Activated T-helper 17 cell treated with anti-CD3 and anti-CD28 coated beads, Interleukin-2, amount 50 U/mL, for 72 hours (primary cell): ENCODE results near the gene FAM110D. TPM values are rescaled to one million over a fixed set of nuclear protein-coding genes. Genes with fewer than 3 reads are reported as not detected.

Experiments
- ATAC-seq: fragments of 150-1000 bp; cut with Tn5 transposase; replicated peaks from 2 replicates; pipeline ENCODE4 v1.10.0; 2021; ENCODE audit warnings: mild to moderate bottlenecking, moderate library complexity
- H3K27ac Mint-ChIP-seq: one replicate; pipeline ENCODE4 v1.8.0; 2022; ENCODE audit warnings: mixed read lengths
- H3K27me3 Mint-ChIP-seq: one replicate; pipeline ENCODE4 v1.8.0; 2022; ENCODE audit warnings: mixed read lengths
- H3K36me3 Mint-ChIP-seq: one replicate; pipeline ENCODE4 v1.8.0; 2022; ENCODE audit warnings: low read depth, mild to moderate bottlenecking, mixed read lengths
- H3K4me1 Mint-ChIP-seq: one replicate; pipeline ENCODE4 v1.8.0; 2022; ENCODE audit warnings: mixed read lengths
- H3K4me3 Mint-ChIP-seq: one replicate; pipeline ENCODE4 v1.8.0; 2022; ENCODE audit warnings: mild to moderate bottlenecking, mixed read lengths
- H3K9me3 Mint-ChIP-seq: one replicate; pipeline ENCODE4 v1.8.0; 2022; ENCODE audit warnings: mixed read lengths
- total RNA-seq, 2 donors: library from RNA; stranded (reverse); gene quantifications; one replicate each; pipeline ENCODE4 v1.2.3, GENCODE V29; 2022

Gene FAM110D
- total RNA-seq, 2 donors from 2014 or later: not detected

DNA sequence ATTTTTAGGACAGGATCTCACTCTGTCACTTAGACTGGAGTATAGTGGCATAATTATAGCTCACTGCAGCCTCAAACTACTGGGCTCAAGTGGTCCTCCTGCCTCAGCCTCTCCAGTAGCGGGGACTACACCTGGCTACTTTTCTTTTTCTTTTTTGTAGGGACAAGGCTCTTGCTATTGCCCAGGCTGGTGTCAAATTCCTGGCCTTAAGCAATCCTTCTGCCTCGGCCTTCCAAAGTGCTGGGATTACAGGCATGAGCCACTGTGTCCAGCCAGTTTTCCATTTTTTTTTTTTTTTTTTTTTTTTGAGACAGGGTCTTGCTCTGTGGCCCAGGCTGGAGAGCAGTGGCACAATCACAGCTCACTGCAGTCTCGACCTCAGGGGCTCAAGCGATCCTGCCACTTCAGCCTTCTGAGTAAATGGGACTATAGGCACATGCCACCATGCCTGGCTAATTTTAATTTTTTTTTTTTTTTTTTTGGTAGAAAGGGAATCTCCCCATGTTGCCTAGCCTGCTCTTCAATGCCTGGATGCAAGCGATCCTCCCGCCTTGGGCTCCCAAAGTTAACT, 54.5 kb downstream of the FAM110D start:
- Mint-ChIP-seq H3K9me3 (no peaks in the 10 kb centered on the region), H3K27me3 (no peaks in the 10 kb centered on the region), H3K36me3 (no peaks in the 10 kb centered on the region), H3K27ac (no peak overlapping the region), H3K4me3 (no peak overlapping the region), H3K4me1 (no peaks in the 10 kb centered on the region)
- no peak for ATAC-seq

Other genes starting within 250 kb of the FAM110D start
- gene PAFAH2, start 161.0 kb upstream of the FAM110D start, total RNA-seq: 1 to 10 TPM; 8.1 to 8.3 TPM
- not detected for gene EXTL1, start 137.3 kb upstream of the FAM110D start, total RNA-seq
- not detected for gene SLC30A2, start 113.0 kb upstream of the FAM110D start, total RNA-seq
- not detected for gene TRIM63, start 91.4 kb upstream of the FAM110D start, total RNA-seq
- 10 to 100 TPM; 11.2 to 12.3 TPM for gene PDIK1L, start 47.3 kb upstream of the FAM110D start, total RNA-seq
- gene C1orf232, start 9.9 kb downstream of the FAM110D start, total RNA-seq: not detected
- 10 to 100 TPM; 20.4 to 52.4 TPM for gene ZNF593, start 10.8 kb downstream of the FAM110D start, total RNA-seq
- gene ZNF593OS, start 12.8 kb downstream of the FAM110D start, total RNA-seq: not detected
- 1 to 10 TPM; 2.9 to 4.6 TPM for gene CNKSR1, start 18.4 kb downstream of the FAM110D start, total RNA-seq
- not detected for gene CATSPER4, start 31.5 kb downstream of the FAM110D start, total RNA-seq
- 10 to 100 TPM; 34.8 to 37.7 TPM for gene CEP85, start 75.1 kb downstream of the FAM110D start, total RNA-seq
- 100 to 1,000 TPM; 258 to 280 TPM for gene SH3BGRL3, start 121.0 kb downstream of the FAM110D start, total RNA-seq
- gene UBXN11, start 147.6 kb downstream of the FAM110D start, total RNA-seq: 10 to 100 TPM; 17.9 to 23.2 TPM
- gene CD52, start 158.9 kb downstream of the FAM110D start, total RNA-seq: 100 to 1,000 TPM; 218 to 542 TPM
- 10 to 100 TPM in 1 of 2 donors, under 1 TPM in 1; 0.37 to 13.6 TPM for gene CRYBG2, start 195.1 kb downstream of the FAM110D start, total RNA-seq
- gene ZNF683, start 213.7 kb downstream of the FAM110D start, total RNA-seq: not detected